GM21528 (cell line): Measurements from ENCODE around the gene PTTG1.

Source experiments
- ATAC-seq: cut with Tn5 transposase; IDR thresholded peaks from one replicate; pipeline ENCODE4 v1.9.1; 2021; ENCODE audit warnings: mild to moderate bottlenecking, moderate library complexity; ENCODE audit not compliant: unreplicated experiment, low FRiP score

Gene PTTG1

GRCh38 chr5:160421625-160422258 is at the start of gene PTTG1:
PTTG1 (plus strand) TSS chr5:160421855; CDS start chr5:160422313, 458 bp downstream.
- peak; percentile 73 for ATAC-seq

DNA sequence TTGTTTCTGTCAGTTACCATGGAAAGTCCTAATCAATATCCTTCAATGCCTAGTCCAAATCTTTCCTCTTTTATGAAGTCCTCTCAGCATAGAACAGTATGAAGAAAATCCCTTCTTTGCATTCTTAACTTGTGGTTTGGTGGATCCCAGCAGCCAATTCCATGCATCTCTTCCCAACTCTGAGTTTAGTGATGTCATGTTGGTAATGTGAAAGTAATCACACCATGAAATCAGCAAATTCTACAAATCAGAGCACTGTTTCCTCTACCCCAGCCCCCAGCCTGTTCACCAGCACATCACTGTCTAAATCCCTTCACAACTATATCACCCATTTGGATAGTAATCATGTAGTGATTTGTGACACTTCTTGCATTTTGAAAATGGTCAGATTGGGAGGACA is 46.5 kb upstream of the PTTG1 start:
- ATAC-seq = no peak

- ATAC-seq = no peak
These were observed 46.0 kb upstream of the PTTG1 start for GRCh38 chr5:160375701-160376100.

- ATAC-seq = no peak
These were observed 45.2 kb upstream of the PTTG1 start for GRCh38 chr5:160376416-160376815.

GRCh38 chr5:160377651-160378050 is 44.0 kb upstream of the PTTG1 start:
- no peak for ATAC-seq

GRCh38 chr5:160378330-160378729 is 43.3 kb upstream of the PTTG1 start:
- ATAC-seq = no peak

DNA sequence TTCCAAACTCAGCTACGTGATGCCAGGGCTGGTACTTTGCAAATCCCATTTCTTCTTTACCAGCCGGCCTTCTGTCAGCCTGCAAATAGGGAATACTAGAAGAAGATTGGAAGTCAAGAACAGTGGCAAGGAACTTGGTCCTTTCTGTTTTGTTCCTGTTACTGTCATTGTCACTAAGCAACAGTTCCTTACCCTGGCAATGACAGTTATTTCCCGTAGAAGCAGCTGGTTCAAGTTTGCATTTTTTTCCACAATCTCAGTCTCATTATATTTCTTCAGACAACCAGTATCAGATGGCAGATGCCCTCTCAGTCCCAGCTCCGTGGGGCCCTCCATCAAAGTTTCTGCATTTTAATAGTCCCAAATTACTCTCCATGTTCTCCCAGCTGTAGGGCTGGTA is 42.1 kb upstream of the PTTG1 start:
- ATAC-seq = no peak

DNA sequence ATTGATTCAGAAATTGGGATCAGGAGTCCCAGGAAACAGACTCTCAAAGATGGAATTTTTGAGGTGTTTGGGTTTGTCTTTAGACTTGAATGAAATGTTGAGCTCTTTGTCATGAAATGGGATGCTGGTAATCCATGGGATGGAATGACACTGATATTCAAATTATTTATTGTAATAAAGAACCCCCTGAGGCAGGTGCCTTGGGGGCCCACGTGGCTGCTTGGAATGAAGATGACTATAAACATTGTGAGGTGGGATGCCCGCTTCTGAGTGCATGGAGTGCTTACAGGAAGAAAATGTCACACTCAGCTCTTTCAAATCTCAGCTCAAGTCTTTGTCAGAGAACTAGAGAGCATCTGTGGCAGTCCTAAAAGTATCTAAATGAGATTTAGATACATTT is 41.6 kb upstream of the PTTG1 start:
- ATAC-seq = no peak

DNA sequence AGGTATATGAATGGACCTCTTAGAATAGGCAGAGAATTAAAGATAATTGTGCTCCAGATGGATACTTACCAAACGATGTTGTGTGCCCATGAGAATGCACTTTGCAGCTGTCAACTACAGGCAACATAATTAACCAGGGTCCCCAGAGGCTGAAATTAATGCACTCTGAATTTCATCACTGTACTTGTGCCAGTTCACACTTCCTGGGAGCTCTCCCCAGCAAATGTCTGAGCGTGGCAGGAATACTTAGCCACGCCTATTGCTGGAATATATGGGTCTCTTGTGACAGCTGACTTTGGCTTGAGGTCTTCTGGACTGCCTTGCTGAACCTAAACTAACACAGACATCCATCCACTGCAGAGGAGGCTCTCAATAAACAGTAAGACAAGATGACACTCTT is 39.3 kb upstream of the PTTG1 start:
- no peak for ATAC-seq

DNA sequence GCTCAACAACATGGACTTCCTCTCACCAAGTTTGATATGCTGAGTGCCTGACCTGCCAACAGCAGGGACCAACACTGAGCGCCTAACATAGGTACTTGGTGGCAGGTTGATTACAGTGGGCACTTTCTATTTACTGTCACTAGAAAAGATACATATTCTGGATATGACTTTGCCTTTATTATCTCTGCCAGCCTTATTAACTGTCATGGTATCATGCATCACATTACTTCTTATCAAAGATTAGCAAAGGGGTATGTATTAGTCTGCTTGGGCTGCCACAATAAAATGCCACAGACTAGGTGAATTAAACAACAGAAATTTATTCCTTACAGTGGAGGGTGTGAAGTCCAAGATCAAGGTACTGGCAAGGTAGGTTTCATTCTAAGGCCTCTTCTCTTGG is 37.0 kb upstream of the PTTG1 start:
- ATAC-seq = no peak

DNA sequence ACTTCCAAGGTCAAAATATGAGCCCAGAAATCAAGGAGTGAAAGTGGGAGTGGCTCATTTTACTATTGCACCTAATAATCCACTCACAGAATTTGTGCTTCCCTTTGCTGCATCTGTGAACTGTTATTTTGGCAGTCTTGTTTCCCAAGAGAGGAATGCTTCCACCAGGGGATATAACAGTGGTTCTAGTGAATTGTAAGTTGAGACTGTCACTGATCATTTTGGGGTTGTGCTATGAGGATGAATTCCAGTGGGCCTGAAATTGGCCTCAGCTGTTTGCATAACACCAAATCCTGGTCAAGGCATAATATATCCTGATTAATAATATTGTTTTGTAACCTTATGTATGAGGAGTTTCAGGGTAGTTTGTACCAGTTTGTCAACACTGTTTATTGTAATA is 36.2 kb upstream of the PTTG1 start:
- no peak for ATAC-seq

DNA sequence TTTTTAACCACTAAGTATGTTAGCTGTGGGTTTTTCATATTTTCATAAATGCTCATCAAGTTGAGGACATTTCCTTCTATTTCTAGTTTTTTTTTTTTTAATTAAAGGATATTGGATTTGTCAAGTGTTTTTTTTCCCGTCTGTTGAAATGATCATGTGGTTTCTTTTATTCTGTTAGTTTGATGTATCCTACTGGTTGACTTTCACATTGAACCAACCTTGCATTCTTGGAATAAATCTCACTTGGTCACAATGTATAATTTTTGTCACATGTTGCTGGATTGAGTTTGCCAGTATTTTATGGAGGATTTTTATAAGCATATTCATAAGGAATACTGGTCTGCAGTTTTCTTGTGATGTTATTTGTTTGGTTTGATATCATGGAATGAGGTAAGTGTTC is 34.2 kb upstream of the PTTG1 start:
- no peak for ATAC-seq

GRCh38 chr5:160390787-160391696 is 30.6 kb upstream of the PTTG1 start:
- ATAC-seq = no peak

DNA sequence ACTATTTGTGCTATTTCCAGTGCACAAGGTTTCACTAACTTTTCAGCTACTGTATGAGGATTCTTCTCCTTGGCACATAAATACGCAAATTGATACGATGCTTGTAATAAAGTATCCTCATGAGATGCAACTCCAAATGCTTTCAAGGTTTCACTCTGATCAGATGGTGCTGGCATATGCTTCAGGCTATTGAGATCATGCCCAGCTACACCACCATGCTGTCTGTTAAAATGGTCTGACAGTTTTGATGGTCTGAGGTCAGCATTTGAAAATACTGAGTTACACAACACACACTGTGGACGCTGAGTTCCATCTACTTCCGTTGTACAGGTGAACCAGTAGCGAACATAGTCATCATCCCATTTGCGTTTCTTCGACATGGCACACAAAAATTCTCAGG is 26.5 kb upstream of the PTTG1 start:
- no peak for ATAC-seq

GRCh38 chr5:160397492-160397891 is 24.2 kb upstream of the PTTG1 start:
- no peak for ATAC-seq

- ATAC-seq = no peak
These were observed 22.8 kb upstream of the PTTG1 start for GRCh38 chr5:160398806-160399205.

DNA sequence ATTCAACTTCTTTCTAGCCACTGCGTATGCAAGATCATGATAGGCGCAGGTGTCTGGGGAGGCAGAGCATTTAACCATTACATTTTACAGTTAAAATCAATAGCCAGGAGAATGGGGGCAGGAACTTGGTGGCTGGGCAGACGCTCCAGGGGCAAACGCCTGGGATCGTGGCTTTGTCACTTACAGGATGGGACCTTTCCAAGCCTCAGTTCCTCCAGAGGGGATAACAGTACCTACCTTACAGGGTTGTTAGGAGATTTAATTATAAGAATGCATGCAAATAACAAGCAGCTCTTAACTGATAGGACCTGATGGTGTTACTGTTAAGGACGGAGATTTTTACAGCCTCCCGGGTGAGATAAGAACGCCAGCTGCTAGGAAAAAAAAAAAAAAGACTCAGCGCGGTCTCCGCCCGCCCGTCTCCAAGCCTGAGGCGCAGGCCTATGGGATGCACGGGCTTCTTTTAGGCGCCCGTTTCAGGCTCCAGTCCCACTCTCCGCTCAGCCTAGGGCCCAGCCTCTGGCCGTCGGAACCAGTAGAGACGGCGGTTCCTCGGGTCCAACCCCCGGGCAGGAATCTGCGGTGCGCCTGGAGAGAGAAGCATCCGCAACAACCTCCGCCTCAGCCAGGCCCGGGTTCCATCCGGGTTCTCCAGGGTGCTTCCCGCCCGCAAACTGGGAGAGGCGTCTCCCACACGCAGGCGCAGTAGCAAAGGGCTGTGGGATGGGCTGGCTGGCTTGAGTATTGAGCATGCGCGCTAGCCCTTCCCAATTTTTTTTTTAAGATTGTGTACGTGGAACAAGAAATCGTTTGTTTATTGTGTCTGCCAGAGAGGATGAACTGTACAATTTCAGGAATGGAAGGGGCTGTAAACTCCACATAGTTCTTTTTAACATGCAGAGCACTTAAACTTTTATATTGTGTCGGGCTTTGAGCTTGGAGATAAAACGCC is 22.0 kb upstream of the PTTG1 start, which contains the start of gene FAM200C:
Gene FAM200C (minus strand): TSS at position 653 of the 952 bp plus-strand sequence. CDS start 4,564 bp downstream, outside the sequence.
- peak; percentile 90 for ATAC-seq

DNA sequence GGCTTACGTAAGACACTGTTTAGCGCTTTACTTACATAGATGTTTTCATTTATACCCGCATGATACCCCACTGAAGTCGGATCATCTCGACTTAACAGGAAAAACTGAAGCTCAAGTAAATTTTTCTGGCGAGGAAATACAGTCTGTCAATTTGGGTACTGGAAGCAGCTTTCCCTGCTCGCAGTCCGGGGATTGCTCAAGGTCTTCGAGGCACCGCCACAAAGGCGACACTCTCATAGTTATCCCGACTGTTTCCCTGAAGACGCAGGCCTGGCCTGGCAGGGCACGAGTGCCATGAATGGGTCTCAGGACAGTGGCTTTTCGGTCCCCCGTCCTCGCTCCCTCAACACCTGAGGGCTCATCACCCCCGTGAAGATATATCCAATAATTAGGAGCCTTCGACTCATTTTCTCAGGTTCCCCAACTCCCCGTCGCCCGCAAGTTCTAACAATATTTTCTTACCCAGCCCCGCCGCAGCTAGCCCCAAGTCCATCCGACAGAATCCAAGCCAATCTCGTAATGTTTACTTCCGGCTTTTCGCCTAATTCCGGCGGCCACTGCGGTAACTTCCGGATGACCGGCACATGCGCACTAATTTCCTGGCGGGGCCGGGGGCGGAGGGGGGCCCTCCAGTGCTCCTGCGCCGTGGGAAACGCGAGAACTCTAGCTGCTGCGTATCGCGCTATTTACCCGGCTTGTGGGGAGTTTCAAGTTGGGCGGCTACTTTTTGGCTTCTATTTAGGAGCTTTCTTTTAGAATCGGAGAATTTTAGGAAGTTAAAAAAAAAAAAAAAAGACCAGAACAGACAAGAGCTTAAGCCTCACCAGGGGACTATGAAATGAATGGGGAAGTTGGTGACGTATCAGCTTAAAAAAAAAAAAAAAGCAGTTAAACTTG is 2.8 kb upstream of the PTTG1 start, which contains the start of gene SLU7:
Gene SLU7 (minus strand): TSS at position 521 of the 897 bp plus-strand sequence. CDS start 3,787 bp downstream, outside the sequence.
- ATAC-seq = peak; percentile 73
